Psoas muscle (tissue), 8 donors: ENCODE data around the gene SACM1L. TPM values are rescaled to one million over a fixed set of nuclear protein-coding genes. Genes with fewer than 3 reads are reported as not detected.

Experiments used
- ATAC-seq, 4 donors: fragments of 200-7000 bp; cut with Tn5 transposase; one replicate each; pipeline ENCODE4 v1.9.1; 2020; ENCODE audit warnings: moderate library complexity in 3 of 4, mild to moderate bottlenecking in 2 of 4
- DNase-seq, 2 donors: peaks; one replicate each; pipeline ENCODE4 v3.0.0-alpha.2; 2020
- H3K27ac ChIP-seq: fragments of 200-600 bp; one replicate; pipeline ENCODE4 v1.8.0; 2022
- H3K27me3 ChIP-seq, 3 donors: fragments of 200-600 bp in 1 of 3; one replicate each; pipeline versions ENCODE4 v1.6.1 to v1.8.0; 2013 to 2022; ENCODE audit warnings: low read length in 2 of 3, mild to moderate bottlenecking in 2 of 3, moderate library complexity in 1 of 3; ENCODE audit not compliant: insufficient read depth in 3 of 3
- H3K36me3 ChIP-seq, 2 donors: fragments of 200-600 bp in 1 of 2; one replicate each; pipeline versions ENCODE4 v1.6.1 to v1.8.0; 2013 to 2022; ENCODE audit warnings: low read depth in 1 of 2, mild to moderate bottlenecking in 1 of 2, moderate library complexity in 1 of 2; ENCODE audit not compliant: insufficient read depth in 1 of 2
- H3K4me1 ChIP-seq: fragments of 200-600 bp; one replicate; pipeline ENCODE4 v1.8.0; 2022
- H3K4me3 ChIP-seq: fragments of 200-600 bp; one replicate; pipeline ENCODE4 v1.8.0; 2022; ENCODE audit warnings: mild to moderate bottlenecking
- H3K9me3 ChIP-seq: fragments of 200-600 bp; one replicate; pipeline ENCODE4 v1.8.0; 2022
- CTCF ChIP-seq: fragments of 200-600 bp; IDR thresholded peaks from one replicate; pipeline ENCODE4 v1.8.0; 2022; ENCODE audit warnings: antibody characterized with exemption
- whole genome bisulfite sequencing, 3 donors: extraction: QIAGEN DNeasy Blood & Tissue Kit; methylation state at CpG; one replicate each; pipeline versions ENCODE4 v1.1.6 to v1.1.7; 2013; 5-methylcytosine and 5-hydroxymethylcytosine counted together
- intact Hi-C, 2 donors: fragments of 100-400 bp; cut with DNase I; formaldehyde crosslinking; loops; one replicate each; pipeline versions ENCODE4 v1.11.0 to v1.14.2; 2022
- polyA plus RNA-seq, 3 donors: library from polyadenylated mRNA; stranded (reverse); fragments of 200-250 nt; gene quantifications; one replicate each; pipeline ENCODE4 v1.2.3, GENCODE V29; 2013
- total RNA-seq, 4 donors: library from RNA; stranded (reverse); fragmentation: NEBNext Ultra II Directional in 2 of 4; extraction: Animal tissue kit (Norgen Biotek cat#: 25700) in 2 of 4; gene quantifications; one replicate each; pipeline versions ENCODE4 v1.2.1 to v1.2.4, GENCODE V29; 2021 to 2023
- donor health status: healthy with polysubstance abuse.
- donor health status: DM: no; HTN: no; CAD: no; lungs with moderate emphysema.
- donor health status: Bipolar disorder and iron deficiency.
- donor health status: healthy.
- donor health status: DM: yes; HTN: yes; CAD: no.
- donor health status: DM: no; HTN: no; CAD: no.
- donor health status: DM: no; HTN: no; CAD: no.
- donor health status: DM: yes; HTN: yes; CAD: no.

The SACM1L gene
- total and polyA plus RNA-seq, 7 donors, result 7.5 to 18.1 (median 13.8) TPM

- no peaks in the 10 kb centered on the region for H3K27me3 ChIP-seq
- ATAC-seq, result no peak
- intact Hi-C loops, result no loop called here
- no peak for DNase-seq
- H3K4me3 ChIP-seq, result no peak overlapping the region
- no peak for TF ChIP-seq CTCF
- no peaks in the 10 kb centered on the region for H3K4me1 ChIP-seq
- H3K36me3 ChIP-seq, result no peaks in the 10 kb centered on the region
- WGBS, 3 donors, result 89 to 97% (median 91%) methylated on average over 33 to 35 of the region's 35 CpGs
- no peak overlapping the region for H3K27ac ChIP-seq
- no peaks in the 10 kb centered on the region for H3K9me3 ChIP-seq
Measured at GRCh38 chr3:45779746-45780735, 90.8 kb downstream of the SACM1L start.

- H3K4me1 ChIP-seq, result no peaks in the 10 kb centered on the region
- no peak overlapping the region for H3K27ac ChIP-seq
- 77 to 79% (median 78%) methylated on average over 5 of the region's 5 CpGs for WGBS, 3 donors
- DNase-seq (no peak), ATAC-seq (no peak)
- intact Hi-C loops, result no loop called here
- no peaks in the 10 kb centered on the region for H3K27me3 ChIP-seq
- H3K4me3 ChIP-seq, result no peak overlapping the region
- no peak for TF ChIP-seq CTCF
- H3K36me3 ChIP-seq, result no peaks in the 10 kb centered on the region
- H3K9me3 ChIP-seq, result no peaks in the 10 kb centered on the region
Measured at GRCh38 chr3:45781271-45781670, 92.1 kb downstream of the SACM1L start.

GRCh38 chr3:45781841-45782240, 92.6 kb downstream of the SACM1L start:
- no peaks in the 10 kb centered on the region for H3K27me3 ChIP-seq
- H3K4me1 ChIP-seq, result no peaks in the 10 kb centered on the region
- ATAC-seq, result no peak
- 92 to 94% (median 93%) methylated on average over 12 of the region's 12 CpGs for WGBS, 3 donors
- no peak overlapping the region for H3K4me3 ChIP-seq
- no peaks in the 10 kb centered on the region for H3K36me3 ChIP-seq
- TF ChIP-seq CTCF, result no peak
- no peak overlapping the region for H3K27ac ChIP-seq
- no peaks in the 10 kb centered on the region for H3K9me3 ChIP-seq
- intact Hi-C loops, result no loop called here
- DNase-seq, result no peak

GRCh38 chr3:45782381-45782780, 93.2 kb downstream of the SACM1L start:
- TF ChIP-seq CTCF, result no peak
- intact Hi-C loops, result no loop called here
- Histone ChIP-seq H3K4me1 (no peaks in the 10 kb centered on the region), H3K27me3 (no peaks in the 10 kb centered on the region), H3K9me3 (no peaks in the 10 kb centered on the region), H3K36me3 (no peaks in the 10 kb centered on the region), H3K4me3 (no peak overlapping the region), H3K27ac (no peak overlapping the region)
- ATAC-seq, result no peak
- 87 to 90% (median 89%) methylated on average over 3 of the region's 3 CpGs for WGBS, 3 donors
- DNase-seq, result no peak
